WI38 (cell line): ENCODE data around the gene PYURF.

Experiments
- H3K4me3 ChIP-seq: 2 replicates; pipeline ENCODE4 v1.5.1; 2011; ENCODE audit warnings: low read depth, mild to moderate bottlenecking, control low read depth, low read length
- TF ChIP-seq, protein P1 (sequence below): IDR thresholded peaks from 2 replicates; pipeline ENCODE4 v1.5.1; 2012; ENCODE audit warnings: low read depth, mild to moderate bottlenecking, control low read depth, low read length

Gene PYURF

GRCh38 chr4:88535090-88535755 lies 11.6 kb upstream of the PYURF start:
- TF ChIP-seq, protein P1, sequence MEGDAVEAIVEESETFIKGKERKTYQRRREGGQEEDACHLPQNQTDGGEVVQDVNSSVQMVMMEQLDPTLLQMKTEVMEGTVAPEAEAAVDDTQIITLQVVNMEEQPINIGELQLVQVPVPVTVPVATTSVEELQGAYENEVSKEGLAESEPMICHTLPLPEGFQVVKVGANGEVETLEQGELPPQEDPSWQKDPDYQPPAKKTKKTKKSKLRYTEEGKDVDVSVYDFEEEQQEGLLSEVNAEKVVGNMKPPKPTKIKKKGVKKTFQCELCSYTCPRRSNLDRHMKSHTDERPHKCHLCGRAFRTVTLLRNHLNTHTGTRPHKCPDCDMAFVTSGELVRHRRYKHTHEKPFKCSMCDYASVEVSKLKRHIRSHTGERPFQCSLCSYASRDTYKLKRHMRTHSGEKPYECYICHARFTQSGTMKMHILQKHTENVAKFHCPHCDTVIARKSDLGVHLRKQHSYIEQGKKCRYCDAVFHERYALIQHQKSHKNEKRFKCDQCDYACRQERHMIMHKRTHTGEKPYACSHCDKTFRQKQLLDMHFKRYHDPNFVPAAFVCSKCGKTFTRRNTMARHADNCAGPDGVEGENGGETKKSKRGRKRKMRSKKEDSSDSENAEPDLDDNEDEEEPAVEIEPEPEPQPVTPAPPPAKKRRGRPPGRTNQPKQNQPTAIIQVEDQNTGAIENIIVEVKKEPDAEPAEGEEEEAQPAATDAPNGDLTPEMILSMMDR = no peak
- no peak overlapping the region for H3K4me3 ChIP-seq

DNA sequence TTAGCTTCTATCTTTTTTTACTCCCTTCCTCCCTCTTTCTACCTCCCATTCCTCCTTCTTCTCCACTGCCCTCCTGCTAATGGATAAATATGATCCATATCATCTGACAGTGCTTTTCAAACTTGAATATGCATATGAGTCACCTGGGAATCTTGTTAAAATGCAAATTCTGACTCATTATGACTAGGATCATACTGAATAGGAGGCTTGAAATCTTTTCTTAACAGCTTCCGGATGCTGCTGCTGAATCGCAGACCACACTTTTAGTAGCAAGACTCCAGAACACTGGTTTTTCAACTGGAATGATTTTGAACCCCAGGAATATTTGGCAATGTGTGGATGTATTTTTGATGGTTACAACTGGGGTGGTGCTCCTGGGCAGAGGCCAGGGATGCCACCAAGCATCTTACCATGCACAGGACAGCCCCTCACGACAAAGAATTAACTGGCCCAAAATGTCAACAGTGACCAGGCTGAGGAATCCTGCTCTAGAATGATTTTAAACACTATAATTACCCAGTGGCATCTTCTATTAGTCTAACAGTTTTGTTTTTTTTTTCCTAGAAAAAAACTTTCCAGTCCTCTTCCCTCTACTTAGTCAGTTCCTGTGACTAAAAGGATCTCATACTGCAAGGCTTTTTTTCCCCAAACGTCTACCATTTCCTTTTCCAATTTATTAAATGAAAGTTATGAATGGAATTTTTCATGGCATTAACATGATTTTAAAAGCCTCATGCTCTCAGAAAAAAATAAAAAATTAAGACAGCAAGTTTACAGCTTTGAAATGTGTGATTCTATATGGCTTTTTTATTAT lies 10.6 kb upstream of the PYURF start:
- TF ChIP-seq, protein P1 = no peak
- peak overlapping the region; percentile 27; the same call in 1 of the 2 replicates for H3K4me3 ChIP-seq

DNA sequence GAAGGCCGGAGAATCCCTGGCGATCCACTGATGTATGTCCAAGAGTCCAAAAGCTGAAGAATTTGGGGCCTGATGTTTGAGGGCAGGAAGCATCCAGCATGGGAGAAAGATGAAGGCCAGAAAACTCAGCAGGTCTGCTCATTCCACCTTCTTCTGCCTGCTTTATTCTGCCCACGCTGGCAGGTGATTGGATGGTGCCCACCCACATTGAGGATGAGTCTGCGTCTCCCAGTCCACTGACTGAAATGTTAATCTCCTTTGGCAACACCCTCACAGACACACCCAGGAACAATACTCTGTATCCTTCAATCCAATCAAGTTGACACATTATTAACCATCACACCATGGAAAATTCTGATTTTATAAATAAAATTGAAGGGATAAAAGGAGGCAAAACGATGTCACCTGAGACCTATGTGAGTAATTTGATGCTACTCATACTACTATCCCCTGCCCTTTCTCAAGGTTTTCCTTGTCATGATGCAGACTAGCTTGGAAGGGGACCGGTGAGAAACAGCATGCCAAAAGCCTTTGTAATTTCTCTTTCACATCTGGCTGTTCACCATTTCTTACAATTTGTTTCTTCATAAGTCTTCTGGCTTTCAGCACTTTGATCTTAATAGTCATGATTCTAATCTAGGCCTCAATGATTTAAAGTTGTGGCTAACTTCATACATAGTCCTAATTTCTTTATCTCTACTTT lies 9.7 kb upstream of the PYURF start:
- TF ChIP-seq, protein P1 = no peak
- H3K4me3 ChIP-seq = no peak overlapping the region

DNA sequence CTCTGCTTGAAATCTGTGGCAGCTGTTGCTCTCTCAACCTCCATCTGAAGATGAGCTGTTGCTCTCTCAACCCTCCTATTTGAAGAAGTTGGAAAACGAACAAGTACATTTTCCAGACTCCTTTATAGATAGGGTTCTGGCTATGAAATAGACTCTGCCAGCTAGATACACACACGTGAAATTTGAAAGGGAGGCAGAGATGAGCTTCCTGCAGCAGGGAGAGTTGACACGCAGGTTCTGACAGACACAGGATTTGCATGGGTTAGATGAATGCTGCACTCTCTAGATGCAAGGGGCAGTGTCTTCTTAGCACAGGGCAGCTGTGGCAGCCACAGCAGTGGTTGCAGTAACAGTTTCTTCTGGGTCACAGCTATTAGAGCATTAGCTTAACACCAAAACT lies 8.0 kb upstream of the PYURF start:
- no peak overlapping the region for H3K4me3 ChIP-seq
- TF ChIP-seq, protein P1 = no peak

DNA sequence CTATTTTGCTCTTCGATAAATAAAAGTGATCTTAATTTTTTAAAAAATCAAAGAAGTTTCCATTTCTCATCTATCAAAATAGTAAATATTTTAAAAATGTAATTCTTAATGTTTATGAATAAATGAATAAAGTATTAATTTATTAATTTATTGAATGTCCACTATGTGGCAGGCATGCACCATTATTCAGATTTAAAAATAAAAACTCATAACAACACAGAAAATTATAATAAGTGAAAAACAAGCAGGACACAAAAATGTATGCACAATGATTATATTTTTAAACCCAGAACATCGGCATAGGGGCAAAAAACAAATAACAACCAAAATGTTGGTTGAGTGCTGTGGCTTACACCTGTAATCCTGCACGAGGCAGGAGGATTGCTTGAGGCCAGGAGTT lies 5.3 kb upstream of the PYURF start:
- H3K4me3 ChIP-seq = no peak overlapping the region
- TF ChIP-seq, protein P1 = no peak

DNA sequence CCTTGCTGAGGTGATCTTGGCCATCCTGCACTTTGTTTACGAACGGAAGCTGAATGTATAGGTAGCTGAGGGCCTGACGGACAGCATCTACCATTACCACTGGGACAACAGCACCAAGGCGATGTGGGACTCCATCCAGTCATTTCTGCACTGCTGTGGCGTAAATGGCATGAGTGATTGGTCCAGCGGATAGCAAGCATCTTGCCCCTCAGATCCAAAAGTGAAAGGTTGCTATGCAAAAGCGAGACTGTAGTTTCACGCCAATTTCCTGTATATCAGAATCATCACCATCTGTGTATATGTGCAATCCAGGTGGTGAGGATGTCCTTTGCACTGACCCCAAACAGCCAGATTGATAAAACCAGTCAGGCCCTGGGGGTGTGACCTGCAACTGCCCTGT lies 4.2 kb upstream of the PYURF start:
- H3K4me3 ChIP-seq = no peak overlapping the region
- TF ChIP-seq, protein P1 = no peak
